B cell (primary cell): Measurements from ENCODE around the gene ARHGEF4. TPM values are rescaled to one million over a fixed set of nuclear protein-coding genes. Genes with fewer than 3 reads are reported as not detected.
"Not testable (repeated sequence)": the region's sequence is repeated elsewhere in the genome, so short reads cannot be mapped to it uniquely, and the experiment has no call there.

Experiments
- ATAC-seq: fragments of 200-7000 bp; cut with Tn5 transposase; one replicate; pipeline ENCODE4 v1.10.0; 2021; ENCODE audit warnings: low read depth, mild to moderate bottlenecking, moderate number of reproducible peaks, moderate library complexity
- CTCF ChIA-PET: fragments of 350-600 bp; sonication (Branson Sonifier 250); formaldehyde crosslinking; loops from one replicate; lab custom pipeline; 2021; ENCODE audit warnings: antibody characterized with exemption, inconsistent platforms; lab: Charles Lee
- POLR2A ChIA-PET: fragments of 350-600 bp; sonication (Branson Sonifier 250); formaldehyde crosslinking; loops from one replicate; lab custom pipeline; 2021; ENCODE audit warnings: antibody characterized with exemption; lab: Charles Lee
- DNase-seq: peaks from one replicate; pipeline ENCODE4 v3.0.0; 2013
- H2AFZ ChIP-seq: 2 replicates; pipeline ENCODE4 v1.6.1; 2012; ENCODE audit warnings: mild to moderate bottlenecking, low read depth, low read length; ENCODE audit not compliant: insufficient read depth, poor library complexity, severe bottlenecking
- H3K27ac ChIP-seq, 2 donors: 1 replicate in 1 of 2; 2 replicates in 1 of 2; pipeline ENCODE4 v1.5.1; 2012 to 2013; ENCODE audit warnings: low read length in 2 of 2, mild to moderate bottlenecking in 2 of 2, moderate library complexity in 1 of 2
- H3K27me3 ChIP-seq, 4 experiments: fragments of 200-600 bp in 1 of 4; sonication (generic) in 1 of 4; replicated peaks in 1 of 4; 1 replicate in 2 of 4; 2 replicates in 2 of 4; pipeline versions ENCODE4 v1.6.1 to v1.7.0; 2013 to 2016; ENCODE audit warnings: low read length in 3 of 4, mild to moderate bottlenecking in 2 of 4, mixed read lengths in 1 of 4, moderate library complexity in 1 of 4; ENCODE audit not compliant: insufficient read depth in 4 of 4, control insufficient read depth in 3 of 4; ENCODE audit errors: control extremely low read depth in 1 of 4
- H3K36me3 ChIP-seq, 2 experiments: replicated peaks in 1 of 2; 1 replicate in 1 of 2; 2 replicates in 1 of 2; pipeline versions ENCODE4 v1.6.1 to v1.7.1; 2013; ENCODE audit warnings: low read length in 1 of 2; ENCODE audit not compliant: insufficient read depth in 2 of 2, control insufficient read depth in 1 of 2; ENCODE audit errors: control extremely low read depth in 1 of 2, extremely low read depth in 1 of 2
- H3K4me1 ChIP-seq, 2 donors: fragments of 200-600 bp in 1 of 2; sonication (generic) in 1 of 2; 1 replicate in 1 of 2; 2 replicates in 1 of 2; pipeline versions ENCODE4 v1.5.1 to v1.6.1; 2013 to 2017; ENCODE audit warnings: low read length in 2 of 2; ENCODE audit not compliant: control insufficient read depth in 2 of 2, insufficient read depth in 2 of 2
- H3K4me2 ChIP-seq: replicated peaks from 2 replicates; pipeline ENCODE3; 2012; ENCODE audit warnings: mild to moderate bottlenecking, low read depth, low read length; ENCODE audit not compliant: poor library complexity, severe bottlenecking
- H3K4me3 ChIP-seq, 5 experiments: fragments of 200-600 bp in 1 of 5; sonication (generic) in 1 of 5; 1 replicate in 3 of 5; 2 replicates in 2 of 5; pipeline versions ENCODE4 v1.5.1 to v1.7.0; 2011 to 2016; ENCODE audit warnings: low read length in 4 of 5, mild to moderate bottlenecking in 4 of 5, low read depth in 2 of 5, control low read depth in 1 of 5, moderate library complexity in 1 of 5; ENCODE audit not compliant: insufficient read depth in 1 of 5; ENCODE audit errors: control extremely low read depth in 1 of 5, extremely low read depth in 1 of 5
- H3K79me2 ChIP-seq: fragments of 200-600 bp; sonication (generic); one replicate; pipeline ENCODE4 v1.6.0; 2016; ENCODE audit warnings: low read length; ENCODE audit not compliant: control insufficient read depth, insufficient read depth
- H3K9ac ChIP-seq: fragments of 200-600 bp; sonication (generic); 2 replicates; pipeline ENCODE4 v1.6.1; 2017; ENCODE audit warnings: mild to moderate bottlenecking, low read length, moderate library complexity
- H3K9me3 ChIP-seq, 3 donors: one replicate each; pipeline versions ENCODE4 v1.6.1 to v1.7.1; 2013; ENCODE audit warnings: low read length in 2 of 3; ENCODE audit not compliant: control insufficient read depth in 2 of 3, insufficient read depth in 1 of 3; ENCODE audit errors: control extremely low read depth in 1 of 3
- H4K20me1 ChIP-seq: 2 replicates; pipeline ENCODE4 v1.6.0; 2012; ENCODE audit warnings: mild to moderate bottlenecking, low read length; ENCODE audit not compliant: insufficient read depth, control insufficient read depth, poor library complexity, severe bottlenecking
- H3K27ac Mint-ChIP-seq: one replicate; pipeline ENCODE4 v1.8.0; 2021; ENCODE audit warnings: mixed read lengths
- H3K27me3 Mint-ChIP-seq: one replicate; pipeline ENCODE4 v1.8.0; 2021; ENCODE audit warnings: mixed read lengths
- H3K4me1 Mint-ChIP-seq: one replicate; pipeline ENCODE4 v1.8.0; 2021; ENCODE audit warnings: mixed read lengths
- H3K4me3 Mint-ChIP-seq: one replicate; pipeline ENCODE4 v1.8.0; 2021; ENCODE audit warnings: mixed read lengths
- H3K9me3 Mint-ChIP-seq: one replicate; pipeline ENCODE4 v1.8.0; 2022; ENCODE audit warnings: mixed read lengths; ENCODE audit not compliant: insufficient read depth
- EZH2 ChIP-seq: IDR thresholded peaks from 2 replicates; pipeline ENCODE4 v1.6.1; 2012; ENCODE audit warnings: borderline replicate concordance, low read depth, mild to moderate bottlenecking, moderate library complexity, low read length; ENCODE audit not compliant: insufficient read depth, poor library complexity, severe bottlenecking
- WGBS: methylation state at CpG from one replicate; pipeline ENCODE4 v1.1.5; 2013; ENCODE audit warnings: missing lambda C conversion rate; ENCODE audit not compliant: insufficient coverage; 5-methylcytosine and 5-hydroxymethylcytosine counted together
- intact Hi-C: fragments of 100-400 bp; cut with micrococcal nuclease; formaldehyde crosslinking; loops from one replicate; pipeline ENCODE4 v1.10.0; 2022
- polyA plus RNA-seq: library from polyadenylated mRNA; depleted of rRNA; stranded (reverse); fragments of >200 nt; gene quantifications from 2 replicates; pipeline ENCODE4 v1.2.3, GENCODE V29; 2012
- total RNA-seq, 2 donors: library from RNA; stranded (reverse); fragments of 120-200 nt in 1 of 2; gene quantifications; 1 replicate in 1 of 2; 2 replicates in 1 of 2; pipeline versions ENCODE4 v1.2.3 to v1.2.4, GENCODE V29; 2013 to 2022
- TF ChIP-seq, protein P1 (sequence below): fragments of 200-600 bp; IDR thresholded peaks from one replicate; pipeline ENCODE4 v1.8.0; 2022; ENCODE audit warnings: antibody characterized with exemption, mild to moderate bottlenecking

Gene ARHGEF4
- total and polyA plus RNA-seq, 2 donors (not counting 1 experiment from before 2014, with no cell fraction given): 2.1 TPM; not detected in 1

DNA sequence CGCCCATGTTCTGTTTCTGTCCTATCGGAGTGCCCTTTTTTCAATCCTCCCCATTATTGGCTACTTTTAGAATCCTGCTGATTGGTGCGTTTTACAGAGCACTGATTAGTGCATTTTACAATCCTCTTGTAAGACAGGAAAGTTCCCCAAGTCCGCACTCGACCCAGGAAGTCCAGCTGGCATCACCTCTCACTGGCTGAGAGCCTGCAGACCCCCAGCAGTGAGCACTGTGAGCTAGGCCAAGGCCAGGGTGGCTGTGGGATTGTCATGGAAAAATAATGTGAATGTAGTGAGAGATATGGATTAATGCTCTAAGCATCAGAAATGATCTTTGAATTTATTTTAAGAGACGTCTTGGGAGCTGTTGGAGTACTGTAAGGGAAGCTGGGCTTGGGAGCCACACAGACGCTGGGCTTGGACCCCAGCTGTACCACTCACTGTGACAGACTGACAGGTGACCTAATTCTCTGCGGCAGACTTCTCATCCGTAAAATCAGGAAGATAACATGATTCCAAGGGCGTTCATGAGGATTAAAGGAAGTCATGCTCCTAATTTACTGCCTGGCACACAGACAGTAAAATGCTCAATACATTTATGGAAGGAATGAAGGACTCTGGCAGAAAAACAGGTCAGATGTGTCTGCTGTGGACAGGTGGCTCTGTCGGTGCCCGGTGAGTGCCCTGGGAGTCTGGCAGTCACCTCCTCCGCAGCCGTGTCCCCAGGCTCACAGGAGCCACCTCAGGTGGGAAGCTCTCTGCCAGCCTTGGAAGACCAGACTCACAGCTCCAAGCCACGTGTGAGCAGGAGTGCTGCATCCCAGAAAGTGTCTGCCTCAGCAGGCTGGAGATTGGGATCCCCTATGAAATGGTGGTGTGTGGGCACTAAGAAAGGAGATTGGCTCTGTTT lies 151.1 kb downstream of the ARHGEF4 start:
- Mint-ChIP-seq H3K4me3 (no peak overlapping the region), H3K4me1 (peaks cover 14% of the 10 kb centered on the region), H3K27ac (no peak overlapping the region), H3K9me3 (peaks cover 3% of the 10 kb centered on the region), H3K27me3 (no peaks in the 10 kb centered on the region)
- ChIA-PET POLR2A (no interaction called here), CTCF (no interaction called here)
- Histone ChIP-seq H3K79me2 (no peaks in the 10 kb centered on the region), H3K4me1 (peaks cover 7 to 13% of the 10 kb centered on the region in 2 donors), H4K20me1 (no peaks in the 10 kb centered on the region), H3K9ac (no peak overlapping the region), H3K4me2 (no peak overlapping the region), H3K27ac (no peak overlapping the region), H3K4me3 (no peak overlapping the region), H2AFZ (no peak overlapping the region), H3K27me3 (no peaks in the 10 kb centered on the region), H3K9me3 (peaks cover 0 to 10% (median 0%) of the 10 kb centered on the region in 3 donors), H3K36me3 (no peaks in the 10 kb centered on the region)
- WGBS: 84% methylated on average over 15 of the region's 15 CpGs
- ATAC-seq: no peak
- TF ChIP-seq EZH2: no peak
- TF ChIP-seq, protein P1, sequence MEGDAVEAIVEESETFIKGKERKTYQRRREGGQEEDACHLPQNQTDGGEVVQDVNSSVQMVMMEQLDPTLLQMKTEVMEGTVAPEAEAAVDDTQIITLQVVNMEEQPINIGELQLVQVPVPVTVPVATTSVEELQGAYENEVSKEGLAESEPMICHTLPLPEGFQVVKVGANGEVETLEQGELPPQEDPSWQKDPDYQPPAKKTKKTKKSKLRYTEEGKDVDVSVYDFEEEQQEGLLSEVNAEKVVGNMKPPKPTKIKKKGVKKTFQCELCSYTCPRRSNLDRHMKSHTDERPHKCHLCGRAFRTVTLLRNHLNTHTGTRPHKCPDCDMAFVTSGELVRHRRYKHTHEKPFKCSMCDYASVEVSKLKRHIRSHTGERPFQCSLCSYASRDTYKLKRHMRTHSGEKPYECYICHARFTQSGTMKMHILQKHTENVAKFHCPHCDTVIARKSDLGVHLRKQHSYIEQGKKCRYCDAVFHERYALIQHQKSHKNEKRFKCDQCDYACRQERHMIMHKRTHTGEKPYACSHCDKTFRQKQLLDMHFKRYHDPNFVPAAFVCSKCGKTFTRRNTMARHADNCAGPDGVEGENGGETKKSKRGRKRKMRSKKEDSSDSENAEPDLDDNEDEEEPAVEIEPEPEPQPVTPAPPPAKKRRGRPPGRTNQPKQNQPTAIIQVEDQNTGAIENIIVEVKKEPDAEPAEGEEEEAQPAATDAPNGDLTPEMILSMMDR: no peak
- intact Hi-C loops: no loop called here
- DNase-seq: no peak

DNA sequence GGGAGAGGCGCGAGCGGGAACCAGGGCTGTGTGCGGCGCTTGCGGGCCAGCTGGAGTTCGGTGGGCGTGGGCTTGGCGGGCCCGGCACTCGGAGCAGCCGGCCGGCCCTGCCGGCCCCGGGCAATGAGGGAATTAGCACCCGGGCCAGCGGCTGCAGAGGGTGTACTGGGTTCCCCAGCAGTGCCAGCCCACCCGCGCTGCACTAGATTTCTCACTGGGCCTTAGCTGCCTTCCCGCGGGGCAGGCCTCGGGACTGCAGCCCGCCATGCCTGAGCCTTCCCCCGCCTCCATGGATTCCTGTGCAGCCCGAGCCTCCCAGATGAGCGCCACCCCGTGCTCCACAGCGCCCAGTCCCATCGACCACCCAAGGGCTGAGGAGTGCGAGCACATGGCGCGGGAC lies 154.7 kb downstream of the ARHGEF4 start:
- H3K27me3 ChIP-seq, POLR2A ChIA-PET, intact Hi-C loops: not testable (repeated sequence)

DNA sequence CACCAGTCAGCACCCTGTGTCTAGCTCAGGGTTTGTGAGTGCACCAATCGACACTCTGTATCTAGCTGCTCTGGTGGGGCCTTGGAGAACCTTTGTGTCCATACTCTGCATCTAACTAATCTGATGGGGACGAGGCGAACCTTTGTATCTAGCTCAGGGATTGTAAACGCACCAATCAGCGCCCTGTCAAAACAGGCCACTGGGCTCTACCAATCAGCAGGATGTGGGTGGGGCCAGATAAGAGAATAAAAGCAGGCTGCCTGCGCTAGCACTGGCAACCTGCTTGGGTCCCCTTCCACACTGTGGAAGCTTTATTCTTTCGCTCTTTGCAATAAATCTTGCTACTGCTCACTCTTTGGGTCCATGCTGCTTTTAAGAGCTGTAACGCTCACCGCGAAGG lies 155.3 kb downstream of the ARHGEF4 start:
- intact Hi-C loops, H3K9me3 Mint-ChIP-seq, H3K4me3 ChIP-seq, H3K27ac Mint-ChIP-seq, ATAC-seq, H3K4me1 Mint-ChIP-seq, H3K27me3 ChIP-seq, H2AFZ ChIP-seq, CTCF ChIA-PET, H4K20me1 ChIP-seq, H3K79me2 ChIP-seq, POLR2A ChIA-PET, H3K9ac ChIP-seq, H3K4me3 Mint-ChIP-seq, H3K9me3 ChIP-seq, H3K27me3 Mint-ChIP-seq, H3K27ac ChIP-seq, DNase-seq, H3K36me3 ChIP-seq, H3K4me1 ChIP-seq, H3K4me2 ChIP-seq: not testable (repeated sequence)
- over 99% methylated on average over 6 of the region's 10 CpGs for WGBS

More for the DNA sequence above, 154.7 kb downstream of the ARHGEF4 start:
- H3K27ac ChIP-seq, ATAC-seq, H3K4me1 Mint-ChIP-seq, H3K9ac ChIP-seq, H3K4me3 ChIP-seq, H3K27me3 Mint-ChIP-seq, H3K36me3 ChIP-seq, H3K27ac Mint-ChIP-seq, DNase-seq, H3K4me3 Mint-ChIP-seq, CTCF ChIA-PET, H3K9me3 Mint-ChIP-seq, H3K9me3 ChIP-seq, H2AFZ ChIP-seq, H3K4me1 ChIP-seq, H3K4me2 ChIP-seq, H4K20me1 ChIP-seq, H3K79me2 ChIP-seq: not testable (repeated sequence)
- WGBS: 97% methylated on average over 25 of the region's 32 CpGs
